ENCODE data around the gene STT3A. TPM values are rescaled to one million over a fixed set of nuclear protein-coding genes. Genes with fewer than 3 reads are reported as not detected.

The STT3A gene
- total and polyA plus RNA-seq, 2 of the 13 experiments (the other 11 are each of a cell fraction or from before 2014, with no cell fraction given), result 229 to 319 TPM

DNA sequence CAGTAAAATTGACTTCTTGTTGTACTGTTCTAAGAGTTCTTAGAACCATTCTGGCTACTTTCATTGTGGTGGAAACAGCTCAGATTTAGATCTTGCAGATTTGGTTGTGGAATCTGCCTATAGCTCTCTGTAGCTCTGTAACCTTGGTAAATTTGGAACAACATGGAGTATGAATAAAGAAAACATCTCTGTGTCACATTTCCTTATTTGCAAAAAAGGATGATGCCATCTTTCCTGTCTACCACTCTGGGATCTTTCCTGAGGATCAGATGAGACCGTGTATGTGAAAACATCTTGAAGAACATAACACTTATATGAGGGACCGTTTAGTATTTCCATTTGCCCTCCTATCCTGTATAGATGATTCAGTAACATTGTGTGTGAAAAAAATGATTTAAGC, 78.9 kb downstream of the STT3A start:
- intact Hi-C loops (cut with micrococcal nuclease; ENCODE audit: unreplicated experiment), result no loop called here
- WGBS (ENCODE audit: low lambda C conversion rate), result 95% methylated on average over 2 of the region's 2 CpGs
- no peaks in the 10 kb centered on the region for H4K20me1 ChIP-seq (ENCODE audit: insufficient read depth, low read length)
- POLR2A ChIA-PET, result no interaction called here
- DNase-seq (ENCODE audit: low spot score) (no peak), ATAC-seq (no peak), FAIRE-seq (no peak)
- H3K9ac ChIP-seq (ENCODE audit: insufficient read depth, low read depth, low read length), result no peak overlapping the region
- CTCF ChIA-PET (ENCODE audit: low intra/inter-chr PET ratio, low total read pairs), result no interaction called here
- H3K79me2 ChIP-seq (ENCODE audit: insufficient read depth, low read length), result no peaks in the 10 kb centered on the region
- H3K4me3 ChIP-seq (replicated peaks in 1 of 3; ENCODE audit: insufficient read depth in 1 of 3, low read depth in 2 of 3, low read length in 3 of 3), result no peak overlapping the region
- no peak overlapping the region for H2AFZ ChIP-seq (ENCODE audit: low read length)
- H3K4me2 ChIP-seq (ENCODE audit: low read depth, low read length), result no peak overlapping the region
- TF ChIP-seq HNF4G (IDR thresholded peaks at IDR 0.05; ENCODE audit: borderline replicate concordance, low read depth, low read length), result no peak
- TF ChIP-seq HNF4G (CRISPR knock-in tag; IDR thresholded peaks at IDR 0.05; ENCODE audit: borderline replicate concordance, low read depth), result no peak
- TF ChIP-seq PHB2 (IDR thresholded peaks at IDR 0.05; ENCODE audit: partially characterized antibody), result no peak
- TF ChIP-seq THYN1 (CRISPR knock-in tag; IDR thresholded peaks at IDR 0.05; ENCODE audit: borderline replicate concordance, low read depth), result no peak
- no peak for TF ChIP-seq JDP2 (CRISPR knock-in tag; IDR thresholded peaks at IDR 0.05; ENCODE audit: borderline replicate concordance)
- no peak for TF ChIP-seq NFYC (CRISPR knock-in tag; IDR thresholded peaks at IDR 0.05)
- TF ChIP-seq ZSCAN30 (CRISPR knock-in tag; IDR thresholded peaks at IDR 0.05), result no peak
- TF ChIP-seq, protein P1, sequence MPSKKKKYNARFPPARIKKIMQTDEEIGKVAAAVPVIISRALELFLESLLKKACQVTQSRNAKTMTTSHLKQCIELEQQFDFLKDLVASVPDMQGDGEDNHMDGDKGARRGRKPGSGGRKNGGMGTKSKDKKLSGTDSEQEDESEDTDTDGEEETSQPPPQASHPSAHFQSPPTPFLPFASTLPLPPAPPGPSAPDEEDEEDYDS (CRISPR knock-in tag; IDR thresholded peaks at IDR 0.05), result no peak
- in situ Hi-C loops (cut with HindIII; ENCODE audit: extremely low pct_ligation_motif_present, low pct_unique_long_range_greater_than_20kb), result no loop called here
- BruUV-seq (replicated peaks), result no TSS peak
- no peak overlapping the region for H3K27ac ChIP-seq (ENCODE audit: extremely low read length, insufficient read depth, low read length)
- no peaks in the 10 kb centered on the region for H3K27me3 ChIP-seq (ENCODE audit: control insufficient read depth in 1 of 2, insufficient read depth in 2 of 2, low read length in 2 of 2)
- H3K4me1 ChIP-seq (ENCODE audit: insufficient read depth, low read length), result no peaks in the 10 kb centered on the region
- H3K36me3 ChIP-seq (replicated peaks in 1 of 2; ENCODE audit: control insufficient read depth in 1 of 2, insufficient read depth in 2 of 2, low read length in 2 of 2), result peaks cover 0 to 15% of the 10 kb centered on the region in 2 experiments; a peak in 2 of 5 replicates
- H3K9me3 ChIP-seq (ENCODE audit: low read length), result no peaks in the 10 kb centered on the region

Small RNAs within 50 kb of the gene (small RNA-seq; reads per million reads assigned to genes)
- gene RNU2-35P (ENCODE audit: insufficient read depth in 2 of 3, insufficient read length in 3 of 3, low read depth in 2 of 3, low replicate concordance in 1 of 3) (0.20 to 5.8 (median 0.65) reads per million in 3 experiments), gene RNU6-1156P (ENCODE audit: insufficient read depth in 2 of 3, insufficient read length in 3 of 3, low read depth in 2 of 3, low replicate concordance in 1 of 3) (0 reads per million in 3 experiments)

Other genes with a start within 250 kb of the STT3A start
- gene FEZ1, start 96.6 kb upstream of the STT3A start, total RNA-seq (2016; rRNA removed; fragmentation: Illumina TruSeq; extraction: Trizol), result not detected in 2 replicates
- not detected in 2 replicates for gene FEZ1, start 96.6 kb upstream of the STT3A start, polyA plus RNA-seq (2011; rRNA removed)
- 126 and 138 TPM in 2 replicates for gene EI24, start 23.4 kb upstream of the STT3A start, total RNA-seq (2016; rRNA removed; fragmentation: Illumina TruSeq; extraction: Trizol)
- 70.0 and 84.7 TPM in 2 replicates for gene EI24, start 23.4 kb upstream of the STT3A start, polyA plus RNA-seq (2011; rRNA removed)
- 83.2 and 152 TPM in 2 replicates for gene CHEK1, start 32.3 kb downstream of the STT3A start, total RNA-seq (2016; rRNA removed; fragmentation: Illumina TruSeq; extraction: Trizol)
- 11.0 and 17.8 TPM in 2 replicates for gene CHEK1, start 32.3 kb downstream of the STT3A start, polyA plus RNA-seq (2011; rRNA removed)
- gene ACRV1, start 88.0 kb downstream of the STT3A start, total RNA-seq (2016; rRNA removed; fragmentation: Illumina TruSeq; extraction: Trizol), result not detected in 2 replicates
- gene ACRV1, start 88.0 kb downstream of the STT3A start, polyA plus RNA-seq (2011; rRNA removed), result 0.09 TPM in 1 of 2 replicates, not detected in the other
- gene PATE1, start 153.4 kb downstream of the STT3A start, total RNA-seq (2016; rRNA removed; fragmentation: Illumina TruSeq; extraction: Trizol), result not detected in 2 replicates
- not detected in 2 replicates for gene PATE1, start 153.4 kb downstream of the STT3A start, polyA plus RNA-seq (2011; rRNA removed)
- not detected in 2 replicates for gene PATE2, start 186.0 kb downstream of the STT3A start, total RNA-seq (2016; rRNA removed; fragmentation: Illumina TruSeq; extraction: Trizol)
- gene PATE2, start 186.0 kb downstream of the STT3A start, polyA plus RNA-seq (2011; rRNA removed), result not detected in 2 replicates
- gene PATE3, start 195.3 kb downstream of the STT3A start, total RNA-seq (2016; rRNA removed; fragmentation: Illumina TruSeq; extraction: Trizol), result not detected in 2 replicates
- not detected in 2 replicates for gene PATE3, start 195.3 kb downstream of the STT3A start, polyA plus RNA-seq (2011; rRNA removed)
- not detected in 2 replicates for gene PATE4, start 240.5 kb downstream of the STT3A start, total RNA-seq (2016; rRNA removed; fragmentation: Illumina TruSeq; extraction: Trizol)
- gene PATE4, start 240.5 kb downstream of the STT3A start, polyA plus RNA-seq (2011; rRNA removed), result not detected in 2 replicates